ENCODE measurements around the gene KEAP1.

KEAP1 gene

GRCh38 chr19:10516064-10516385 is 12.9 kb upstream of the KEAP1 start:
- H3K27ac ChIP-seq (ENCODE audit: insufficient read depth, low read depth, low read length, poor library complexity, severe bottlenecking) = no peak overlapping the region
- no peaks in the 10 kb centered on the region for H3K36me3 ChIP-seq (ENCODE audit: control insufficient read depth, insufficient read depth, low read length)
- peaks cover 83% of the 10 kb centered on the region for H3K27me3 ChIP-seq (ENCODE audit: control insufficient read depth, insufficient read depth, low read length, poor library complexity, severe bottlenecking)
- 92% methylated on average over 5 of the region's 5 CpGs for WGBS, 2 experiments
- no peak overlapping the region for H3K4me3 ChIP-seq (ENCODE audit: insufficient read depth, low read depth, low read length)
- no peaks in the 10 kb centered on the region for H3K9me3 ChIP-seq (ENCODE audit: control insufficient read depth, low read length)
- peaks cover 13% of the 10 kb centered on the region for H3K4me1 ChIP-seq (ENCODE audit: control insufficient read depth, insufficient read depth, low read length)

- 9 to 12% methylated on average over 107 of the region's 107 CpGs for WGBS, 2 experiments
- Histone ChIP-seq H3K36me3 (ENCODE audit: control insufficient read depth, insufficient read depth, low read length) (no peaks in the 10 kb centered on the region), H3K4me1 (ENCODE audit: control insufficient read depth, insufficient read depth, low read length) (peaks cover 13% of the 10 kb centered on the region), H3K4me3 (ENCODE audit: insufficient read depth, low read depth, low read length) (peak overlapping the region; percentile 11), H3K9me3 (ENCODE audit: control insufficient read depth, low read length) (no peaks in the 10 kb centered on the region), H3K27ac (ENCODE audit: insufficient read depth, low read depth, low read length, poor library complexity, severe bottlenecking) (no peak overlapping the region), H3K27me3 (ENCODE audit: control insufficient read depth, insufficient read depth, low read length, poor library complexity, severe bottlenecking) (peaks cover 86% of the 10 kb centered on the region)
Measured at GRCh38 chr19:10514211-10515145, 11.3 kb upstream of the KEAP1 start.

- 87 to 88% methylated on average over 7 of the region's 7 CpGs for WGBS, 2 experiments
- Histone ChIP-seq H3K9me3 (ENCODE audit: control insufficient read depth, low read length) (no peaks in the 10 kb centered on the region), H3K4me3 (ENCODE audit: insufficient read depth, low read depth, low read length) (no peak overlapping the region), H3K4me1 (ENCODE audit: control insufficient read depth, insufficient read depth, low read length) (peaks cover 8% of the 10 kb centered on the region), H3K36me3 (ENCODE audit: control insufficient read depth, insufficient read depth, low read length) (no peaks in the 10 kb centered on the region), H3K27me3 (ENCODE audit: control insufficient read depth, insufficient read depth, low read length, poor library complexity, severe bottlenecking) (peaks cover 73% of the 10 kb centered on the region), H3K27ac (ENCODE audit: insufficient read depth, low read depth, low read length, poor library complexity, severe bottlenecking) (no peak overlapping the region)
Measured at GRCh38 chr19:10513223-10513622, 10.1 kb upstream of the KEAP1 start.

GRCh38 chr19:10510301-10510802 is 7.2 kb upstream of the KEAP1 start:
- WGBS, 2 experiments = 21% methylated on average over 15 of the region's 15 CpGs
- H3K27me3 ChIP-seq (ENCODE audit: control insufficient read depth, insufficient read depth, low read length, poor library complexity, severe bottlenecking) = peaks cover 44% of the 10 kb centered on the region
- H3K4me1 ChIP-seq (ENCODE audit: control insufficient read depth, insufficient read depth, low read length) = peaks cover 4% of the 10 kb centered on the region
- H3K36me3 ChIP-seq (ENCODE audit: control insufficient read depth, insufficient read depth, low read length) = no peaks in the 10 kb centered on the region
- H3K9me3 ChIP-seq (ENCODE audit: control insufficient read depth, low read length) = no peaks in the 10 kb centered on the region
- H3K27ac ChIP-seq (ENCODE audit: insufficient read depth, low read depth, low read length, poor library complexity, severe bottlenecking) = no peak overlapping the region
- H3K4me3 ChIP-seq (ENCODE audit: insufficient read depth, low read depth, low read length) = no peak overlapping the region

GRCh38 chr19:10508707-10509106 is 5.6 kb upstream of the KEAP1 start:
- Histone ChIP-seq H3K27me3 (ENCODE audit: control insufficient read depth, insufficient read depth, low read length, poor library complexity, severe bottlenecking) (peaks cover 29% of the 10 kb centered on the region), H3K27ac (ENCODE audit: insufficient read depth, low read depth, low read length, poor library complexity, severe bottlenecking) (no peak overlapping the region), H3K4me1 (ENCODE audit: control insufficient read depth, insufficient read depth, low read length) (no peaks in the 10 kb centered on the region), H3K36me3 (ENCODE audit: control insufficient read depth, insufficient read depth, low read length) (no peaks in the 10 kb centered on the region), H3K9me3 (ENCODE audit: control insufficient read depth, low read length) (no peaks in the 10 kb centered on the region), H3K4me3 (ENCODE audit: insufficient read depth, low read depth, low read length) (no peak overlapping the region)
- WGBS, 2 experiments = 90 to 94% methylated on average over 3 of the region's 3 CpGs

GRCh38 chr19:10508036-10508435 is 4.9 kb upstream of the KEAP1 start:
- Histone ChIP-seq H3K36me3 (ENCODE audit: control insufficient read depth, insufficient read depth, low read length) (no peaks in the 10 kb centered on the region), H3K27ac (ENCODE audit: insufficient read depth, low read depth, low read length, poor library complexity, severe bottlenecking) (no peak overlapping the region), H3K9me3 (ENCODE audit: control insufficient read depth, low read length) (no peaks in the 10 kb centered on the region), H3K4me3 (ENCODE audit: insufficient read depth, low read depth, low read length) (no peak overlapping the region), H3K27me3 (ENCODE audit: control insufficient read depth, insufficient read depth, low read length, poor library complexity, severe bottlenecking) (peaks cover 29% of the 10 kb centered on the region), H3K4me1 (ENCODE audit: control insufficient read depth, insufficient read depth, low read length) (no peaks in the 10 kb centered on the region)
- whole genome bisulfite sequencing, 2 experiments = 88 to 91% methylated on average over 16 of the region's 16 CpGs

- H3K4me1 ChIP-seq (ENCODE audit: control insufficient read depth, insufficient read depth, low read length) = peaks cover 5% of the 10 kb centered on the region
- H3K36me3 ChIP-seq (ENCODE audit: control insufficient read depth, insufficient read depth, low read length) = no peaks in the 10 kb centered on the region
- no peaks in the 10 kb centered on the region for H3K9me3 ChIP-seq (ENCODE audit: control insufficient read depth, low read length)
- WGBS, 2 experiments = 30 to 31% methylated on average over 16 of the region's 17 CpGs
- H3K4me3 ChIP-seq (ENCODE audit: insufficient read depth, low read depth, low read length) = no peak overlapping the region
- H3K27me3 ChIP-seq (ENCODE audit: control insufficient read depth, insufficient read depth, low read length, poor library complexity, severe bottlenecking) = peaks cover 13% of the 10 kb centered on the region
- H3K27ac ChIP-seq (ENCODE audit: insufficient read depth, low read depth, low read length, poor library complexity, severe bottlenecking) = no peak overlapping the region
Measured at GRCh38 chr19:10505583-10506229, 2.5 kb upstream of the KEAP1 start.

- H3K36me3 ChIP-seq (ENCODE audit: control insufficient read depth, insufficient read depth, low read length) = peaks cover 17% of the 10 kb centered on the region
- peaks cover 5% of the 10 kb centered on the region for H3K4me1 ChIP-seq (ENCODE audit: control insufficient read depth, insufficient read depth, low read length)
- H3K4me3 ChIP-seq (ENCODE audit: insufficient read depth, low read depth, low read length) = peak overlapping the region; percentile 79
- H3K9me3 ChIP-seq (ENCODE audit: control insufficient read depth, low read length) = no peaks in the 10 kb centered on the region
- H3K27ac ChIP-seq (ENCODE audit: insufficient read depth, low read depth, low read length, poor library complexity, severe bottlenecking) = peak overlapping the region; percentile 77
- peaks cover 10% of the 10 kb centered on the region for H3K27me3 ChIP-seq (ENCODE audit: control insufficient read depth, insufficient read depth, low read length, poor library complexity, severe bottlenecking)
- WGBS, 2 experiments = 0% methylated on average over 65 of the region's 65 CpGs
Measured at GRCh38 chr19:10502524-10503001, 593 bp downstream of the KEAP1 start.

GRCh38 chr19:10501971-10502523 is 1.1 kb downstream of the KEAP1 start:
- Histone ChIP-seq H3K27ac (ENCODE audit: insufficient read depth, low read depth, low read length, poor library complexity, severe bottlenecking) (peak overlapping the region; percentile 30), H3K4me1 (ENCODE audit: control insufficient read depth, insufficient read depth, low read length) (peaks cover 5% of the 10 kb centered on the region), H3K36me3 (ENCODE audit: control insufficient read depth, insufficient read depth, low read length) (peaks cover 19% of the 10 kb centered on the region), H3K9me3 (ENCODE audit: control insufficient read depth, low read length) (no peaks in the 10 kb centered on the region), H3K4me3 (ENCODE audit: insufficient read depth, low read depth, low read length) (peak overlapping the region; percentile 79), H3K27me3 (ENCODE audit: control insufficient read depth, insufficient read depth, low read length, poor library complexity, severe bottlenecking) (peaks cover 10% of the 10 kb centered on the region)
- WGBS, 2 experiments = 6 to 7% methylated on average over 35 of the region's 35 CpGs

- Histone ChIP-seq H3K4me1 (ENCODE audit: control insufficient read depth, insufficient read depth, low read length) (peaks cover 5% of the 10 kb centered on the region), H3K9me3 (ENCODE audit: control insufficient read depth, low read length) (no peaks in the 10 kb centered on the region), H3K36me3 (ENCODE audit: control insufficient read depth, insufficient read depth, low read length) (peaks cover 23% of the 10 kb centered on the region), H3K4me3 (ENCODE audit: insufficient read depth, low read depth, low read length) (no peak overlapping the region), H3K27ac (ENCODE audit: insufficient read depth, low read depth, low read length, poor library complexity, severe bottlenecking) (no peak overlapping the region), H3K27me3 (ENCODE audit: control insufficient read depth, insufficient read depth, low read length, poor library complexity, severe bottlenecking) (peaks cover 10% of the 10 kb centered on the region)
- 77 to 81% methylated on average over 2 of the region's 2 CpGs for WGBS, 2 experiments
Measured at GRCh38 chr19:10500247-10500592, 2.9 kb downstream of the KEAP1 start.

Data from ectodermal cell (in vitro differentiated cells).